Measurements from ENCODE around the gene GGTA1.
A peak's percentile ranks its signal among the peaks of the same experiment; 100 is the strongest.
"Not testable (repeated sequence)": the region's sequence is repeated elsewhere in the genome, so short reads cannot be mapped to it uniquely, and the experiment has no call there.

Gene GGTA1

DNA sequence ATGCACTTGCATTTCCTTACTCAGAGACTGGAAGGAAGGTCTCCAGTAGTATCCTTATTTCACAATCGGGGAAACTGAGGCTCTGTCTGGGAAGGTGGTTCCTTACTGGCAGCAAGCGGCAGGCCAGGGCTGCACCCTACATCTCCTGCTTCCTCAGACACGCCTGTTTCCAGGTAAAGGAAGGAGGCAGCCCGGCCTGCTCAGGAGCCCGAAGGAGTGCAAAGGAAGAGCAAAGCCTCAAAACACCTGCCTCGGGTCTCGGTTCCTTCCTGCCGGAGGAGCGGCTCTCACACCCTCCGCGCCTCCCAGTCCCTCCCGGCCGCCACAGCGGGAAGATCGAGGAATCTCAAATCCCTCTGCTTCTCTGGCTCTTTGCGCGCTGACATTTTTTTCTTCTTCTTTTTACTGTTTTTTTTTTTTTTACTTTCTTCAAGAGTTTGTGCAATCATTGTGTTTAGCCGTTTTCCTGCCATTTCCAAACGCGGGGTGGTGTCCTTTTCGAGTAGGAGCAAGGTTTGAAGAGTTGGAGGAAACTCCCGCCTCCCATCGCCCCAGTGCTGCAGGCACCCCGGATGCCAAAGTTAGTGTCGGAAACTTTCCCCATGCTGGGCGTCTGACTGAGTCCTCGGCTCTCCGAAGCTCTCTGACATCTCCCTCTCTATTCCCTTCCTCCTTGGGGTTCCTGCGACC, 1.0 kb downstream of the GGTA1 start:
- peak; percentile 71 for DNase-seq

DNA sequence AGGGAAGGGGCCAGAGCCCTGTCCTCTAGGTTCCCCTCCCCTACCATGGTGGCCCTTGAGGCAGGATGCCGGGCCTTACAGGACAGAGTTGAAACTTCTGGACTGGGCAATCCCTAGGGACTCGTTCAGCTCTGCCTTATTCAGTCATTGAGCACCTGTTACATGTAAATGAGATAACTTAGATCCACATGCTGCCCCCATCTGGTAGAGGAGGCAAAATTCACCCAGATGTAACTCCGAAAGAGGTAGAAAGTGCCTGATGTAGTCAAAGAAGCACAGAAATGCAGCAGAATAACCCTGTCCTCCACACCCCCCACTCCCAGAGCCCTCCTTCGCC, 1.5 kb downstream of the GGTA1 start:
- peak; percentile 76 for DNase-seq

DNA sequence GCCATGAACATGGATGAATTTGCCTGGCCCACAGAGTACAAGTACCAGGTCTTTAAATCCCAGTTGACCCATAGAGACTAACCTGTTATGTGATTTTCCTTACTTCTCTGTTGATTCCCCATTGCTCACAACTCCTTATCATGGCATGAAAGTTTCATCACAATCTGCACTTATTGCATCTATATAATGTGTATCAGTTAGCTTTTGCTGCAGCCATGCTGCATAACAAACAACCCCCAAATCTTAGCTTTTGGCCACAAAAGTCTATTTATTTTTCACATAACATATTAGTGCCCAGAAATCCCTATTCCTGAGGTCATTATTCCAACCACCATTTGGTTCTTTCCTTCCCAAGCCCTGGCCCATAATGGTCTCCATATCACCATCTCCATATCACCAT, 3.7 kb downstream of the GGTA1 start:
- no peak for DNase-seq

DNA sequence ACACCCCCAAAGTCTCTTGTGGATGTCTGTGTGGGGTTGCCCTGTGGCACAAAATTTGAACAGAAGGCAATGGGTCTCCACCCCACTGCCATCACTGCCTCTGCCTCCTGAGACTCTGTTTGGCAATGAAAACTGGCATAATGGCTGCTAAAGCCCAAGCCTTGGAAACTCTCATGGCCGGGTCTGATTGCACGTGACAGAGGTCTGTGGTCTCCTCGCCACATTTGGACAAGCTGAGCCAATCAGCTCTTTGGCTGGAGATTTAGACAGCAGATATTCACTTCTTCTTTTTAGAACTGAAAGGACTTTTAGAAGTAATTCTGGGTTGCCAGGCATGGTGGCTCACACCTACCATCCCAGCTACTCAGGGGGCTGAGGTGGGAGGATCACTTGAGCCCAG, 5.5 kb downstream of the GGTA1 start:
- DNase-seq = peak; percentile 70

DNA sequence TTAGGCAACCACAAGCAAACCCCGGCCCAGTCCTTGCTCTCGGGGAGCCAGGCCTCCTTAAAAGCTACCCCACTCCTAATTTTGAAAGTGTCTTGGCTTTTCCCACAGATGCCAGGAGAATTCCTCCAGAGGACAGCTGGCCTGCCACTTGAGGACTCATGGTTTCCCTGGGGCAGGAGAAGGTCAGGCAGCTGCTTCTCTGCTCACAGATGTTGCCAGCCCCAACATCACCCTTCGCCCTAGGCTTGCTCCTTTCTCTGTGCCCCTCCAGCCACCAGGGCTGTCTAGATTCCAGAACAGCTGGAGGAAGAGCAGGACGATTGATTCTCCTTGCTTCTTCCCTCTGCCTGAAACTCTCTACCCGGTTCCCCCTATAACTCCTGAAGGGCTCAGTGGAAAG, 8.5 kb downstream of the GGTA1 start:
- DNase-seq = no peak

DNA sequence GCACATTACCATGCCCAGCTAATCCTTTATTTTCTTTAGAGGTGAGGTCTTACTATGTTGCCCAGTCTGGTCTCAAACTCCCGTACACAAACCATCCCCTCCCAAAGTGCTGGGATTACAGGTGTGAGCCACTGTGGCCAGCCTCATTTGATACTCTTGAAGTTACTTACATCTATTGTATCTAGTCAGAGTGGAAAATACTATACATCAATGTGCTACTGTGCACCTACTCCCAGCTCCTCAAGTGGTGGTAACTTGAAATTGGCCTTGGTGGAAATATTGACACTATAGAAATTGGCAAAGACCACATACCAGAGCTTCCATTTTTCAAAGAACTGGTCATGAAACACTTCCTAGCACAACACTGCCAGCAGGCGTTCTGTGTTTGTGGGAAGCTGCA, 10.3 kb downstream of the GGTA1 start:
- DNase-seq = no peak

DNA sequence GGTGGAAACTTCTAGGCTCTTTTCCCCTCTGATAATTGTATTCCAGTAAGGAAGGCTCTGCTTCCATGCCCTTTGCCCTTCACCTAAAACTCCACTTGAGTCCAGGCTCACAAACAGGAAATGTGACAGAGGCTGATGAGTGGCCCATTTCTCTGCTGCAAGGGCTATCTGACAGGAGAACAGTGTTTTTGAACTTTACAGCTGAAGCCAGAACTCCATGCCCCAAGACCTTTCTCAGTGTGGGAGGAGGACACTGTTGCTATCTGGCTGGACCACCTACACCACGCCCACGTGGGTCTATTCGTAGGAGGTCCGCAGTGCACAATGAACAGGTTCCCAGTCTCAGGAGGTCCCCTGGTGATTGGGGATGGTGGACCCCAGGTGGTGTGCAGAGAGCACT, 13.6 kb downstream of the GGTA1 start:
- no peak for DNase-seq

DNA sequence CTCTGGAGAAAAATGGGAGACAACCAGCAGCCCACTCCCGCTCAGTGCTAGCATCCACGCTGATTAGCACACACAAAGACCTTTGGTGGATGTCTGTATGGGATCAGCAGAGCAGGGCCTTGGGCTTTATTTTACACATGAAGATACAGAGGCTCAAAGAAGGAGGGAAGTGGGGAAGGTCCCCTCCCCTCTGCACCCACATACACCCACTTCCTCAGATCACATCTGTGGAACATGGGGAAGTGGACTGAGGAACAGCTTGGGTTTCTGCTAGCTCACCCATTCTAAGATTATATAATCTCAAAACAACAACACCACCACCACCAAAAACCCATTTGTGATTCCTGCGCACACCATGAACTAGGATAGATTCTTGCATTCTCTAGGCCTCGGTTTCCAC, 14.0 kb downstream of the GGTA1 start:
- DNase-seq = peak; percentile 63

DNA sequence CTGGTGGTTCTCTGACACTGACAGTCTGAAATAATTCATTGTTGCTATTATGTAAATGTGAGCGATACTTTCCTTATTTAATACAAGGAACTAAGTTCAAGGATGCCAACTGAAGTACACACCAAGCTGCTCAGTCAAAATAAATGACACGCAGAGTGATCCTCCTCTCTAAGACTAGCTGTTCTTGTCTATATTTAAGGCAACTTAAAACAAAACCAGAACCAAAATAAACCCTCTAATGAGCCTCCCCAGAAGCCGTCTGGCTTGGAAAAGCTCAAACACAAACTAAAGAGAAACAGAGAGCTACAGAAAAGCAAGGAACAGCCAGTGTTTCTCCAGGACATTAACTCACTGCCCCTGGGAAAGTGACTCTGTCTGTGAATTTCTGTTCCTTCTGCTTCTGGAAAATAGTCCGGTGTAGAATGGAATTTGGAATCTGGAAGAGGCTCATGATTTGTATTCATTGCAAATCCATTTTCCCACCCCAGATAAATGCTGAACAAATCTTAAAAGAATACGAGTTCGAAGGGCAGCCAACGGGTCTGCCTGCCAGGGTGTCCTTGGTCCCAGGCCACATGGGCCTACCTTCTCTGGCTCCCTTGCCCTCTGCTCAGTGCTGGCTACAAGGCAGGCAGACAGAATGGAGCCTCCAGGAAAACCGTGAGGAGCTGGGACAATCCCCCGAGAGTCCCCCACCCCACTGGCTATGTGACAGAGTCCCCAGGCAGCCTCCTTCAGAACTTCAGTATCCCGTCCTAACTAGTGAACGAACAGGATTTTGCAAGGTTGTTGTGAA, 14.8 kb downstream of the GGTA1 start:
- DNase-seq = no peak

DNA sequence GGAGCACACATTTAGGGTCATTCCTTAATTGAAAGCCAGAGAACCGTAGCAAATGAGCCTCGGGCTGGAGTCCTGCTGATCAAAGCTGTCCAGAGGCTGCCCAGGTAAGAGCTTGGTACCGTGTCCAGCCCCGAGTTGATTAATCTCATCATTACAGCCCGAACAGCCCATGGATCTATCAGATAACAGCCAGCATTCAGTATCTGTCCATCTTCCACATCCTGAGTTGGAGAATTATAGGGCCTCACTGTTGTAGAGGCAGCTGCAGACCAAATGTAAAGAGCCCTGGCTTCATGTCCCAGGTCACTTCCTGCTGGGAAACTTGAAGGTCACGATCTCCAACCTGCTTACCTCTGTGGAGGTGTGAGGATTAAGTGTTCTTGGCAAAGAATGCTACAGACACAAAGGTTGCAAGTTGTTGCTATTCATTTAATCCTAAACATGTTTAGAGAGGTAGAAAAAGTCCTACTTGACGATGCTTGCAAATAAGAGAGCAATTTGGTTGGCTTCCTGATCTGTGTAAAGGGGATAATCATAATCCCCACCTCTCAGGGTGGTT, 16.1 kb downstream of the GGTA1 start:
- no peak for DNase-seq

DNA sequence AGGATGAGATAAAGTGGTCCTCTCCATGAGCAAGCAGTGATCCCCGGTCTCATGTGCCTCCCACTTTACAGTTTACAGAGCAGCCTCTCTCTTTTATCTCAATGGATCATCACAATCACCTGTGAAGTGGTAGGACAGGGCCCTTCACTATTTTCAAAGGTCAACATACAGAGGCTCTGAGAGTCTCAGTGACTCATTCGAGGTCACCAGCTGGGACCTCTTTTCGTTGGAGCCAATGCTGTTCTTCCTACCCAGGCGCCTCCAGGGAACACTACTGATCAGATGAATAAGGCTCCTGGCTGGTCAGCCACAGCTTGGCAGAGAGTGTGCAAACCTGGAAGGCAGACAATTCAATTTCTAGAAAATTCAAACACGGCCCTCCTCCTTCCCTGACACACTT, 16.6 kb downstream of the GGTA1 start:
- peak; percentile 39 for DNase-seq

DNA sequence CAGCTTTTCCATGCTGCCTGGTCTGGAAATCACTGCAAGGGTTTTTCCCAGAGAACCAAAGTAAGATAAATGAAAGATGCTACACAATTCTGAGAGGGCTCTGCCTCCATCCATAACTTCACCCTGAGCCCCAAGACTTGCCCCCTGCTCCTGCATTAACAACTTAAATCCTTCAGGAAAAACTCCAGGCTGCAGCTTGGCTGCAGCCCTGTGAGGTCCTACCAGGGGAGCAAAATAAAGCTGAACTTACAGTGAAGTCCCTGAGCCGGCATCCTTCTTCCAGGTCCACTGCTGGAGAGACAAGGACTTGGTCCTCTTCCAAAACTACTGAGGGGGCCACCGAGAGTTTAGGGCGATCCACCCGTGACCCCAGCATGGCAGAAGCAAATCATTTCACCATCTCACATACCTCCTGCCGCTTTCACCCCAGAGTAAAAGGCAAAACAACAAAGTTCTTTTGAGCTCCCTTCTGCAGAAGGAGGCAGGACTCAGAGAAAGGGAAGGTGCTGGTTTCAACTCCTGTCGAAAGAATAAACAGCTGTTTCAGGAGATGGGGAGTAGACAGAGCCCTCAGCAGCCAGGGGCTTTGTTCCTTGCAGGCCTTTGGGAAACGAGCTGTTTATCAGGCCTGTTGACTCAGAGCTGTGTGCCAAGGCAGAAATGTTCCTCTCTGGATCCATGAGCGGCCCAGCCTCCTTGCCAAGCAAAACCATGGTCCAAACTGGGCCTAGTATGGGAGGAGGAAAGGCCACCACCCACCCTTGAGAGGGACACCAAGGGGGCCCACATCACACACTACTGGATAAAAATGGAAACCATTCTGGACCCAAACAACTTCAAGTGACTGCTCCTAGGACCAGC, 20.6 kb downstream of the GGTA1 start:
- no peak for DNase-seq

DNA sequence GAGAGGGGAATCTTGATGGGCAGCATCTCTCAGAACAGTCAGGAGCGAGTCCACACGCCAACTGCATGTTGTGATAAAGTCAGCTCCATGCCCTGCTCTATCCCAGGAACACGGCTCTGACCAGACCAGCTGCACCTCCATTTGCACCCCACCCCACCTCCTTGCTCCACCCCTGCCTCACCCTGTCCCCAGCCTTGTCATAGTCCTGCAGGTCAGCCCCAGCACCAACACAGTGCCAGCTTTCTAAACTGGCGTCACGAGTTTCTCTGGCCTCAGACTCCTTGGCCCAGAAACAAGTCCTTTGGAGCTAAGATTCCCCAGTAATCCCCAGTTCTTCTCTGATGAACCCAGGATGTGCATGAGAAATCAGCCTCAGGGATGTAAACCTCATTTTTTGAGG, 23.5 kb downstream of the GGTA1 start:
- DNase-seq = no peak

DNA sequence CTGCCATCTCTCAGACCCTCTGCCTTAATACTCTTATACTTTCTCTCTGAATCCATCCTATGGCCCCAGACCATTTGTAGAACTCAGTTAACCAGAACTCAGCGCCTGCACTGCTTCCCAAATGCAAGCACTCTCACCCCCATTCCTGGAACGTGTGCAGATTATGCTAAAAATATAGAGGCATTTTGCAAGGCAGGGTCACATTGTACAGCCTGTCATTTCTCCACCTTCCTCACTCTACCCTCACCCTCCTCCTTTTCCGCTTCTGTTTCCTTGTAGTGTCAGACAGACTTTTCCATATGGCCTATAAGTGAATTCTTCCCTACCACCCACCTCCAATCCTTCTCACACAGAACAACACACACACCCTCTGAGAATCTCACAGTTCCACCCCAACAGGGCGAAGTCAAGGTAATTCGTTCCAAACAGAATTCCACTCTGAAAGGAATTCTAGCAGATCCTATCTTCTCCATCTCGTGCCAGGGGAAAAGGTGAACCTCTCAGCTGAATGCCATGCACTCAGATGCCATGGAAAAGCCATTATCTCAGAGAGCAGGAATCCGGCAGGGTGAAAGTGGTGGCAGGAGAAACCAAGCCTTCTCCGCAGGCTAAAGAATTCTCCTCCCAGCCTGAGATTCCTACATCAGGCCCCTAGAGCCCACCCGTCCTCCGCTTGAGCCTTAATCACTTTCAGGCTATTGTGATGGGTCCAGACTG, 25.3 kb downstream of the GGTA1 start:
- no peak for DNase-seq

DNA sequence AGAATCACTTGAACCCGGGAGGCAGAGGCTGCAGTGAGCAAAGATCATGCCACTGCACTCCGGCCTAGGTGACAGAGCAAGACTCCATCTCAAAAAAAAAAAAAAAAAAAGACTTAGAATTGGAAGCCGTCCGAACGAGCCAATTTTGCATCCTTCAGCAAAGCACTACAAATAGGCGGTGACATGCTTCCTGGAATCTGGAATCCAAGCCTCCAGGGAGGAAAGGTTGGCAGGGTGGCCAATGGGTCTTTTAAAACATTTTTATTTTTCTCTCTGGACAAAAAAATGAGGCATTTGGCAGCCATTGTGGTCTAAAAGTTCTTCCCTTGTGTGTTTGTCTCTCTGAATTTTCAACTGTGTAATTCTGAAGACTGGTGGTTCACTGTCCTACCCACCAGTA, 26.4 kb downstream of the GGTA1 start:
- DNase-seq = no peak

DNA sequence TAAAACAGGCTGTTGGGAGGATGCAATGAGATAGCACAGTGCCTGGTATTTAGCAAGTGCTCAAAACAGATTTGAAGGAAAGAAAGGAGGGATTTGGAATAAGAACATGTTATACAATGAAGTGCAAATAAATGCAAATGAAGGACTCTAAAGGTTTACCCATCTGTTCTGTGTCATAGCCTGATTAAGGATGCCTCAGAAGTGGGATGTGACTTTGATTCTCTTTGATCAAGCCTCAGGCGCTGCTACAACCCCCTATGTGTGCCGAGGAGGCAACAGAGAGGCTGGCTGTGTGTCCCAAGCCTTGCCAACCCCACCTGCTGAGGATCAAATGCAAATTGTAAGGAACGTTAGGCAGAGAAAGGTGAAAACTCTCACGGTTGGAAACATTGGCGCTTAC, 27.2 kb downstream of the GGTA1 start:
- no peak for DNase-seq

DNA sequence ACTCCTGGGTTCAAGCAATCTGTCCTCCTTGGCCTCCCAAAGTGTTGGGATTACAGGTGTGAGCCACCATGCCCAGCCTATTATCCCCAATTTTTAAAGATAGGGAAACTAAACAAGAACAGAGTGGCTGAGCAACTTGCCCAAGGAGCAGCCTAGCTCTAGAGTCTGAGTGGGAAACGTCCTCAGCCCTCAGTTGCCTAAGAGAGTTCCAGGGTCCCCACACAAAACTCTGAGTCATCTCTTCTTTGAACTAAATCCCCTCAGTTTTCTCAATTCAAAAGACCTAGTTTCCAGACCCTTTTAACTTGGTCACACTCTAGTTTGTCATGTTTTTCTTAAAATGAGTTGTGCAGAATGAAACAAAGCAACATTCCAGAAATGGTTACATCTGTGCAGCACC, 33.5 kb downstream of the GGTA1 start:
- no peak for DNase-seq

DNA sequence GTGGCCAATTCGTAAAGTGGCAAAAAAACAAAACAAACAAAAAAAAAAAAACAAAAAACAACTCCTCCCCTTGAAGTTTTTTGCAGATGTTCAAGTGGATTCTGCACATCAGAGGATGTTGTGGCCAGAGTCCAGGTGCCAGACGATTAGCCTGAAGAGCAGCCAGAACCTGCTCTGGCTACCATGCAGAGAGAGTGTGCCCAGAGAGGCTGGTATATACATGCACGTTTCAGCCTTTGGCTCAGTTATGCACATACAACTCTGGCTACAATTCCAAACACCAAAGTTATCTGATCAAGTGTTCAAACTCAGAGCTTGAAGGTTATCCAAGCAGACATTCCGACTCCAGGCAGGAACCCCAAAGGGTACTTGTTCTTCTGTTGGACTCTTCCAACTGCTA, 34.7 kb downstream of the GGTA1 start:
- no peak for DNase-seq

DNA sequence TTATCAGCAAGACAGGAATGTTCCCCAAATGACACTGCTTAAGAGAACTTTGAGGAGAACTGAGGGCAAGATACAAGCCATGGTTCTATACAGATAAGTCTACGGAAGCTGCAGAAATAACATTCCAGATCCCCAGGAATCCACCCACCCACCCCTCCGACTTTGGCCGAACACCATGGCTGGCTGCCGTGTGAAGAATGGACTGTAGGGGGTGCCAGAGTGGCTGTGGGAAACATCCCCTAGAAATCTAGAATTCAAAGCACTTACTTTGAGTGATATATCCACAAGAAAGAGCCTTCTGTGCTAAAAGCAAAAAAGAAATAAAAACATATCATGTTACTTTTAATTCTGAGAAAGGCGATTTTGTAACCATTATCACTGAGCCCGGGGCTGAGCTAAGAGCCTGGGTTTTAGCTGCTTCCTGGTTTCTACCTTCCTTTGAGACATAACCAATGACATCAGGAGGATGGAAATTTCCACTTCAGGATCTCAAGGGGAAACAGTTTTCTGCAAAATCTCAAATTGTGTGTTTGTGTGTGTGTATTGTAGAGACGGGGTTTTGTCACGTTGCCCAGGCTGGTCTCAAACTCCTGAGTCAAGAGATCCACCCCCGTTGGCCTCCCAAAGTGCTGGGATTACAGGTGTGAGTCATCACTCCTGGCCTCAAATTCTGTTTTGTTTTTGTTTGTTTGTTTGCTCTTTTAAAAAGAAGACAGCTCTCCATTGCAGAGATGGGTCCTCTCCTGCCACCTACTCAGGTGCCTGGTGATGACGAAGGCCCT, 36.4 kb downstream of the GGTA1 start:
- DNase-seq = peak; percentile 63

DNA sequence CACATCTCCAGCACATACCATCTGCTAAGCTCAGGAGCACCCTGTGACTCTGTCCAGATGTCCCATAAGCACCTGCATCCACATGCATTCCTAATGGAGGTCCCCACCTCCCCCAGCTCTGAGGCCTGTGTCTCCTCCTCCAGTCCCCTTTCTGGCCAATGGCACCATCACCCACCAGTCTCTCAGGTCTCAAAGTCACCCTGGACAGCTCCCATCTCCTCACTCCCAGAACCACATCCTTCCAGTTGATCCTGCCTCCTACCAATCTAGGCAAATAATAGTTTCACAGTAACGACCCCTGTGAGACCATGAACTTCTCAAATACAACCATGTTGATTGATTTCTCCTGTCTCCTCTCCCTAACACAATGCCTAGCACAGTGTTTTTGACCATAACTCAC, 40.1 kb downstream of the GGTA1 start:
- DNase-seq = no peak

DNA sequence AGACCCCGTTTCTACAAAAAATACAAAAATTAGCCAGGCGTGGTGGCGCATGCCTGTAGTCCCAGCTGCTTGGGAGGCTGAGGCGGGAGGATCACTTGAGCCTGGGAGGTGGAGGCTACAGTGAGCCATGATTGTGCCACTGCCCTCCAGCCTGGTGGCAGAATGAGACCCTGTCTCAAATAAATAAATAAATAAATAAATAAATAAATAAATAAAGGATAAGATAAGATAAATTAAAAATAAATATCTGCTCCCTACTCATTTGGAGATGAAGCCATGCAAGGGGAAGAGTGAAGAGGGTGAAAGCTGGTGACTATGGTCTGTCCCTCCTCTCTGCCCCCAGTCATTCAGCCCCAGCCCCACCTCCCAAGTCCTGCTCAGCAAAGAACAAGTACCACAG, 41.2 kb downstream of the GGTA1 start:
- DNase-seq = not testable (repeated sequence)

Measured in suppressor macrophage treated with lipopolysaccharide for 4 hours (primary cell).